ENCODE measurements around the gene COL4A2.

COL4A2 gene

DNA sequence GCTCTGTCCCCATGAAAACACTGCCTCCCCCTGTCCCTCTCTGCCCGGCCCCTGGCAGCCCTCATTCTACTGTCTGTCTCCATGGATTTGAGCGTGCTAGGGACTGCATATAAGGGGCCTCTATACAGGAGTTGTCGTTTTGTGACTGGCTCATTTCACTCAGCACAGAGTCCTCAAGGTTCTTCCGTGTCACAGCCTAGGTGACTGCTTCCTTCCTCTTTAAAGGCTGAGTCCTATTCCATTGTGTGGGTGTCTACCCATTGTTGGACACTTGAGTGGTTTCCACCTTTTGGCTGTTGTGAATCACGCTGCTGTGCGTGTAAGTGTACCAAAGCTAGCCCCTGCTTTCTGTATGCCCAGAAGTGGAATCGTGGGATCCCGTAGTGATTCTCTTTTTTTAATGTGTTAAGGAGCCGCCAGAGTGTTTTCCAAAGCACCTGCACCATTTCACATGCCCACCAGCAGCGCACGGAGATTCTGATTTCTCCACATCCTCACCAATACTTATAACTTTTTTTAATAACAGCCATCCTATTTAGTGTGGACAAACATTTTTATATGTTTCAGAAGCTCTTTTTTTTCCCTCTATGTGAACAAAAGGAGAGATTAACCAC, 116.7 kb downstream of the COL4A2 start:
- no peak for DNase-seq

DNA sequence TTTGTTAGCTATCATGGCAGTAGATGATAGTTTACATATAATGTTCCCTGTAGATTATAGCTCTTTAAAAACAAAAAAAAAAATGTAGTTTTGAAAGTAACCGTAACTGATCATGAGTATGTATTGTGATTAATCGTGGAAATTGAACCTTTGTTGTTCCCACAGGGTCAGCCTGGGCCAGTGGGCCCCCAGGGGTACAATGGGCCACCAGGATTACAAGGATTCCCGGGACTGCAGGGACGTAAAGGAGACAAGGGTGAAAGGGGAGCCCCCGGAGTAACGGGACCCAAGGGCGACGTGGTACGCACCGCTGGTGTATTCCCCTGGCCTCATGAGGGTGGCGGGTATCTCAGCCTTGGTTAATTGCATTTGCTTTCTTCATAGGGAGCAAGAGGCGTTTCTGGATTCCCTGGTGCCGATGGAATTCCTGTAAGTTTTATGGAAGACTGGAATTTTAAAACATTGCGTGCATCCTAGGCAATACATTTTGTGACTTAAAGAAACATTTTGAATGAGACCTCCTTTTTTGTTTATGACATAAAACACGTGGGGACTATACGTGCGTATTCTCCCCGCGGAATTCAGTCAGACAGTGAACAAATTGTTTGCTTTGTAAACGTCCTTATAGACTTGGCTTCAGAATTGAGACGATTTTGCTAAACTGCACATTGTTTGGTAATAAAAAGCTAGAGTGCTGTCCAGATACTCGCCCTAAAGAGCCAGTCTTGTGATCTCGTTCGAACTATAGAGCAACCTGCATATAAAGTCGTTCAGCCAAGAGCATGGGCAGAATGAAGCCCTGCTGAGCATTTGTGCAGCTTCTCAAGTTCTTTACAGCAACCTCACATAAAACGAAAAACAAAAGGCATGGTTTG, 117.7 kb downstream of the COL4A2 start:
- no peak for DNase-seq

DNA sequence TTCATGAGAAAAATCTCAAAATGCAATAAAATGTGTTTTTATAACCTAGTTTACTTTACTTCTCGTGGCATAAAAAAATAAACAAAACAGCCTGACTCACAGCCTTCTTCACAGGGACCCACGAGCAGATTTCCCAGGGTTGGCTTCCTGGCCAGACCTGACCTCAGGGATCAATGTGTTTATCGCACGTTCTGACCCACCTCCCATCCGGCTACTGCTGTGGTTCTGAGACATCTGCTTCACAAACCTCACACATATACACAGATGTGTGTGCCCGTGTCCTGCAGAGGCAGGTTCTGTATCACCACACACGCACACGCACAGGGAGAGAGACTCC, 118.3 kb downstream of the COL4A2 start:
- DNase-seq = no peak

DNA sequence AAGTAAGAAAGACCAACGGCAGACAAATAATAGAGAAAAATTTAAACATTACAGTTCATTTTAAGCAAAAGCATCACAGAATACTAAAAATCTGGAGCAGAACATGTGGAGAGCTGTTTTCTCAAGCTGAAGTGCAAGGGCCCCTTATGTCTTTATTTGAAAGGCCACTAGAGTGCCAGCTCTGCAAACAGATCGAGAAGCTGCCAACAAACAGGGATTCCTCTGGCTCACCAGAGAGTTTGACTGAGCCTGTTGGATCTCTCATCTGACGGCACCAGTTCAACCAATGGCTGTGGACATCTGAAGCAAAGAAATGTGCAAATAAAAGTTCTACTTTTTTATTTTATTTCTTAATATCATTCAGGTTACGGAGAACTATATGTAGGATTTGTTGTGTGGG, 119.7 kb downstream of the COL4A2 start:
- no peak for DNase-seq

- no peak for DNase-seq
These were observed 121.2 kb downstream of the COL4A2 start for GRCh38 chr13:110428313-110428712.

GRCh38 chr13:110430391-110431336, 123.6 kb downstream of the COL4A2 start:
- no peak for DNase-seq

GRCh38 chr13:110431425-110432294, 124.6 kb downstream of the COL4A2 start:
- DNase-seq = no peak

- DNase-seq = no peak
These were observed 125.4 kb downstream of the COL4A2 start for GRCh38 chr13:110432522-110432921.

DNA sequence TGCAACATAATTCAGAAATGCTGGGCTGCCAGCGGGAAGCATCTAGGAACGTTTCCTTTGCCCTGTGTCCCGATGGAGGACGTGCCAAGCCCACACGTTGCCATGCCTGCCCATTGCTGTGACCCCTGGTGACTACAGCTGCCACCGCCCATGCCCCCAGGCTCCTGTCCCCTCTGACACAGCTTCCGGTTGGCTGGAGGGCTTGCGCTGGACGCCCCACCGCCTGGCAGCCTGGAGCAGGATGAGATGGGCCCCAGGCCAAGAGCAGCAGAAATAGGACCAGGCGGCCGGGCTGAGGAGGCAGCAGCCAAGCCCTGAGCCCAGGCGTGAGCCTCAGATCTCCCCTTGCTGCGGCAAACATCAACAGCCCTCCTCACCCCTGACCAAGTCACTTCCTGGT, 125.9 kb downstream of the COL4A2 start:
- no peak for DNase-seq

GRCh38 chr13:110434629-110435028, 127.5 kb downstream of the COL4A2 start:
- DNase-seq = no peak

DNA sequence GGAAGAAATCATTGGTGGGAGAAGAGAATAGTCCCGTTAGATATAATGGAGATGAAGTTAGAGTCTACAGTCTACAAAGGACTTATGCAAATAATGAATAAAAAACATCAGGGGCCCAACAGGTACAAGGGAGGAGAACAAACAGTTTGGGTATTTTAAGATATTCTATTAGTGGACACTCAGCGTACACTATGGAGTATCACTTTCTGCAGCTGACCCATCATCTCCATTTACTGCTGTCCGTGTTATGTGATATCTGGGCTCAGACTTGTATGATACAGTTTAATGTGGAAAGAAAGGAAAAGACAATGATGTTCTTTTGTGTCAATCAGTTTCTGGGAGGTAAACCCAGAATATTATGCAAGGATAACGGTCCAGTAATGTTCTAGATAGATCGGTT, 128.2 kb downstream of the COL4A2 start:
- no peak for DNase-seq

DNA sequence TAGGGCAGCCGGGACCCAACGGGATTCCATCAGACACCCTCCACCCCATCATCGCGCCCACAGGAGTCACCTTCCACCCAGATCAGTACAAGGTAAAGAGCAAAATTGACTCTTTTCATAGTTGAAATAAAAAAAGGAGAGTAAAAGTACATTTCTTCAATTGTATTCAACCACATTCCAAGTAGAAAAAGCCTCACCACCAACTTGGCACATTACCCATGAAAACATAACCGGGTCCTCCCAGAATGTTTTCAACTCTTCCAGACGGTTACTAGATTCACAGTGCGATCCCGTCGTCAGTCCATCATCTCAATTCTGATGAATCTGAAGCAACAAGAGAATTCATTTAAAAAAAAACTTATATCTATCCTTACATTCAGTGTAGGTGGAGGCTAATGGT, 129.2 kb downstream of the COL4A2 start:
- no peak for DNase-seq

DNA sequence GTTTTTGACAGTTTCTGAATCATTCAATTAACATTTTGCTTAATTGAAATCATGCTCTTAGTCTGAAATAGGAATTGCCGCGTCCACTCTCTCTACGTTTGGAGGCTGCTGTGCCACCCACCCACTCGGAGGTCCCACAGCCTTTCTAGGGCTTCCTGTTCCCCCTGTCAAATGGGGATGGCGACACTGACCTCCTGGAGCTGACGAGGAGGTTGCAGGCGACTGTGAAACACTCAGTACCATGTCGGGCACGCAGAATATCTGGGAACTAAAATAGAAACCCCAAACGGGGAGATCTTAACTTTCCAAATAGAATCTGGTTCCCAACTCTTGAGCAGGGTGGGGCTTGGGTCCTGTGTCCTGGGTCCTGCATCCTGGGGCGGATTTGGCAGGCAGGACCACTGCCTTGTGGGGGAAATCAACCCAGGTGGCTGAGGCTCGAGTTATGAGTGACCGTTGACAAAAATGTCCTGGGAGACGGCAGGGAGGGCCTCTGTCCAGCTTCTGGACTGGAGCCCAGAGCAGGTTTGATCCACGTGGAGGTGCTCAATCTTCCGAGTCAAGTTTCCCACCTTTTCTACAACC, 129.8 kb downstream of the COL4A2 start:
- no peak for DNase-seq

- no peak for DNase-seq
These were observed 131.1 kb downstream of the COL4A2 start for GRCh38 chr13:110438211-110438610.

- no peak for DNase-seq
These were observed 131.7 kb downstream of the COL4A2 start for GRCh38 chr13:110438776-110439175.

DNA sequence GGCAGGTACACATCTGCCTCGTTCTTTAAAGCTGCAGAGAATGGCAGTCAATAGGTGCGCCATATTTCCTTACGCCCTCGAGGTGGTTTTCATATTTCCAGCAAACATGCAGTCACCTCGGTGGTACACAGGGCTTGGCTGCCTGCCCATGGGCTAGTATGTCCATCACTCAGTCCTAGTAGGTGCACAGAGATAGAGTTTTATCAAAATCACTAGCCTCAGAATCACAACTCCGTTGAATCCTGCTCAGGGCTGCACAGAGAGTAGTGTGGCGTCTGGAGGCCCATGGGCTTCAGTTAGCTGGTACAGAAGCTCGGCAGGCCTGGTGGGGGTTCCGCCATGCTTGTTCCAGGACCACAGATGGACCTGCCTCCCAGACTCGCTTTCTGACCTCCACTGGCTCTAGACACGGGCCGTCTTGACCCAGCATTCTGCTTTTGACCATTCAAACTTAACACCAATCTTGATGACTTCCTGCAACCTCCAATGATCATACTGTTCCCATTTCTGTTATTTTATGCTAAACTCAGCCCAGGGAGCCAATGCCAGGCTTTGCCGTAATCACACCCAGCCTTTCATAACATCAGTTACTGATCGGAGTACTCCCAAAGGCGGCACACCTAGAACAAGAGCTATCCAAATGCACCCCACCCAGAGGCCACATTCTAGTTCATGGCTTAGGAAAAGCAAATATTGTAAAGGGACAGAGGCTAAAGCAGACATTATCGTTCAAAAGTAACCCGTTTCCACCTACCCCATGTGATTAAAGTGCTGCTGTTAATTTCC, 134.1 kb downstream of the COL4A2 start:
- DNase-seq = no peak

- DNase-seq = no peak
These were observed 136.0 kb downstream of the COL4A2 start for GRCh38 chr13:110442930-110443621.

DNA sequence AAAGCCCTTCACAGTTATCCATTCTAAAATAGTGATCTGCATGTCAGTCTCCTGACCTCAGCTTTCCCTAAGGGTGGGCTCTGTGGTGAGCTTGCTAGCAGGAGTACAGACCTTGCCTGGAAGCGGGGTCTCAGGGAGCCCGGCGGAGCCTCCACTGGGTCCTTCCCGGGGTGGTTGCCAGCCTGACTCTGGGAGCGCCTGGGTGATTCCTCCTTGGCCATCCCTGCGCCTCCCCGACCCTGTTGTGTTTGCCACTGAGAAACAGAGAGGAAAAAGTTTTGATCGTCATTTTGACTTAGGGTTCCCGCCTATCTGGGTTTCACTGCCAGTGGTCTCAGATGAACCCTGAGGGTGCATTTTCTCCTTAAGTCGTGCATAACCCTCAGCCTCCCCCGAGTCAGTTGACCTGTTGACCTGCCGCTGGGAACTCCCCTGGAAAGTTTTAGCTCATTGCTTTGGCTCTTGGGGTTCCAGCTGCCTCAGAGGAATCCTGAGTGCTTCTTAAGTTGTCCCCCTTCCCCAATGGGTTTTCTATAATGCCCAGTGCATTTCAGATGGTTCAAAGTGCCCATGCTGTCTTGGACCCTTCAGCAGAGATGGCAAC, 136.6 kb downstream of the COL4A2 start:
- DNase-seq = no peak

DNA sequence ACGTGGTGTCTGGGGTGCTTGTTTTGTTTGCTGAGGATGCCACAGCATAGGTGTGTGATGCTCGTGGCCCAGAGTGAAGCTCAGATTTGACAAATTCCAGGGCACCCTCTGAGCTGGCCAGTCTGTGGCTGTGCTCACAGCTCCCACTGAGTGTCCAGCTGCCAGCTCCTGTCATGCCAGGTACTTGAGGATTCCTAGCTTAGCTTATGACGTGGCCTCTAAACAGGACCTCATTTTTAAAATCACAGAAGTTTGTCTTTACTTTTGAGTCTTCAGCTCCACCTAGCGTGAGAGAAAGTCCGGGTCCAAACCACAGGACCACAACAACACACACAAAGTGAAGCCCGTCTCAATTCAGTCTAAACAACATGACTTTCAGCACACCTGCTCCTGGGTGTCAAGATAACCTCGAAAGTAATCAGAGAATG, 137.2 kb downstream of the COL4A2 start:
- DNase-seq = no peak

DNA sequence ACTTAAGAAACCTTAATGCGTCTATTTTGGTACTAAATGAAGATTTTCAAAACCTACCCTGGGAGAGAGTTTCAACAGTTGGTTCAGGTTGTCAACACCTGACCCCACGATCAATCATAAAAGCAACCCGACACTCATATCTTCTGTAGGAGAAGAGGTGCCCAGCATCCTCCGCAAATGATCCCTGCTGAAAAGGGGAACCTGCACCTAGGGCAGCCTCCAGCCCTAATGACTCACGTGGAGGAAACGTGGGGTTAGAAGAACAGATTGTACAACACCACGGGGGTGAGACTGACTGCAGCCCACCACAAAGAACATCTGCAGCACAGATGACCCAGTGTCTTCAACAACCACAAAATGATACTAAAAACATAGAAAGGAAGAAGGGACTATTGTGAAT, 138.1 kb downstream of the COL4A2 start:
- DNase-seq = no peak

Measured in activated CD4-positive, CD25-positive, alpha-beta regulatory T cell (primary cell).